PC-3 (cell line): ENCODE results near the gene CYB5R2. TPM values are rescaled to one million over a fixed set of nuclear protein-coding genes. Genes with fewer than 3 reads are reported as not detected.
"Not testable (repeated sequence)": the region's sequence is repeated elsewhere in the genome, so short reads cannot be mapped to it uniquely, and the experiment has no call there.

Experiments used
- ATAC-seq: fragments of 200-7000 bp; cut with Tn5 transposase; 2 replicates; pipeline ENCODE4 v1.9.1; 2020; ENCODE audit warnings: mild to moderate bottlenecking, moderate library complexity
- BruUV-seq: library from RNA; stranded (reverse); fragments of 400-500 nt; replicated peaks from 2 replicates; lab custom pipeline; 2021; lab: Mats Ljungman, UMichigan
- CTCF ChIA-PET: fragments of 300-600 bp; sonication (Branson Sonifier 250); formaldehyde crosslinking; loops from one replicate; lab custom pipeline; 2022; ENCODE audit warnings: antibody characterized with exemption; lab: Charles Lee
- POLR2A ChIA-PET: fragments of 300-600 bp; sonication (Branson Sonifier 250); formaldehyde crosslinking; loops from one replicate; lab custom pipeline; 2022; ENCODE audit warnings: antibody characterized with exemption; ENCODE audit not compliant: unreplicated experiment; lab: Charles Lee
- DNase-seq: peaks from one replicate; pipeline ENCODE4 v3.0.0-alpha.2; 2015
- H2AFZ ChIP-seq: fragments of 300-600 bp; sonication (generic); 2 replicates; pipeline ENCODE4 v1.6.0; 2016; ENCODE audit warnings: antibody characterized with exemption, low read length
- H3F3A ChIP-seq: fragments of 300-600 bp; sonication (generic); one replicate; pipeline ENCODE4 v1.6.0; 2017; ENCODE audit warnings: antibody characterized with exemption, low read length, control low read depth, mild to moderate bottlenecking; ENCODE audit not compliant: unreplicated experiment
- H3K27ac ChIP-seq: fragments of 300-600 bp; sonication (generic); 2 replicates; pipeline ENCODE4 v1.5.1; 2016; ENCODE audit warnings: mild to moderate bottlenecking, low read length
- H3K27me3 ChIP-seq: fragments of 300-600 bp; sonication (generic); 2 replicates; pipeline ENCODE4 v1.6.1; 2016; ENCODE audit warnings: low read length, mixed read lengths
- H3K36me3 ChIP-seq: fragments of 300-600 bp; sonication (generic); 2 replicates; pipeline ENCODE4 v1.6.1; 2016; ENCODE audit warnings: low read depth, mixed run types, low read length, mixed read lengths
- H3K4me1 ChIP-seq: fragments of 300-600 bp; sonication (generic); 2 replicates; pipeline ENCODE4 v1.5.1; 2016; ENCODE audit warnings: low read length; ENCODE audit not compliant: insufficient read depth
- H3K4me2 ChIP-seq: fragments of 300-600 bp; sonication (generic); 2 replicates; pipeline ENCODE4 v1.6.0; 2016; ENCODE audit warnings: low read length
- H3K4me3 ChIP-seq: fragments of 300-600 bp; sonication (generic); 2 replicates; pipeline ENCODE4 v1.5.1; 2016; ENCODE audit warnings: mild to moderate bottlenecking, low read length, mixed read lengths
- H3K79me2 ChIP-seq: fragments of 300-600 bp; sonication (generic); 2 replicates; pipeline ENCODE4 v1.6.1; 2017; ENCODE audit warnings: low read length, mixed read lengths
- H3K9ac ChIP-seq: fragments of 300-600 bp; sonication (generic); 2 replicates; pipeline ENCODE4 v1.6.0; 2016; ENCODE audit warnings: mild to moderate bottlenecking, low read length
- H3K9me2 ChIP-seq: fragments of 300-600 bp; sonication (generic); replicated peaks from 2 replicates; pipeline ENCODE4 v1.6.1; 2016; ENCODE audit warnings: mixed run types, low read length, mixed read lengths
- H3K9me3 ChIP-seq: fragments of 300-600 bp; sonication (generic); 2 replicates; pipeline ENCODE4 v1.6.1; 2016; ENCODE audit warnings: low read length, mixed read lengths
- H4K20me1 ChIP-seq: fragments of 300-600 bp; sonication (generic); 2 replicates; pipeline ENCODE4 v1.6.1; 2016; ENCODE audit warnings: low read length, mixed read lengths
- EZH2 ChIP-seq: fragments of 300-600 bp; sonication (generic); IDR thresholded peaks from one replicate; pipeline ENCODE4 v1.6.1; 2017; ENCODE audit warnings: antibody characterized with exemption, mild to moderate bottlenecking, low read length; ENCODE audit not compliant: unreplicated experiment
- EZH2phosphoT487 ChIP-seq: fragments of 300-600 bp; sonication (generic); IDR thresholded peaks from 2 replicates; pipeline ENCODE4 v1.6.1; 2018; ENCODE audit warnings: mild to moderate bottlenecking, antibody characterized with exemption, low read length, borderline replicate concordance
- intact Hi-C: fragments of 100-400 bp; cut with micrococcal nuclease; formaldehyde crosslinking; loops from 2 replicates; pipeline ENCODE4 v1.9.0; 2023
- total RNA-seq: library from RNA; depleted of rRNA; stranded (reverse); fragments of >200 nt; gene quantifications from 2 replicates; pipeline ENCODE4 v1.2.3, GENCODE V29; 2014
- TF ChIP-seq, protein P1 (sequence below): fragments of 300-600 bp; sonication (generic); conservative IDR thresholded peaks from 2 replicates; pipeline ENCODE4 v1.5.1; 2017; ENCODE audit warnings: antibody characterized with exemption, low read depth, mild to moderate bottlenecking, low read length

CYB5R2 gene
- total RNA-seq, 1 experiment from 2014 or later = 5.4 TPM

DNA sequence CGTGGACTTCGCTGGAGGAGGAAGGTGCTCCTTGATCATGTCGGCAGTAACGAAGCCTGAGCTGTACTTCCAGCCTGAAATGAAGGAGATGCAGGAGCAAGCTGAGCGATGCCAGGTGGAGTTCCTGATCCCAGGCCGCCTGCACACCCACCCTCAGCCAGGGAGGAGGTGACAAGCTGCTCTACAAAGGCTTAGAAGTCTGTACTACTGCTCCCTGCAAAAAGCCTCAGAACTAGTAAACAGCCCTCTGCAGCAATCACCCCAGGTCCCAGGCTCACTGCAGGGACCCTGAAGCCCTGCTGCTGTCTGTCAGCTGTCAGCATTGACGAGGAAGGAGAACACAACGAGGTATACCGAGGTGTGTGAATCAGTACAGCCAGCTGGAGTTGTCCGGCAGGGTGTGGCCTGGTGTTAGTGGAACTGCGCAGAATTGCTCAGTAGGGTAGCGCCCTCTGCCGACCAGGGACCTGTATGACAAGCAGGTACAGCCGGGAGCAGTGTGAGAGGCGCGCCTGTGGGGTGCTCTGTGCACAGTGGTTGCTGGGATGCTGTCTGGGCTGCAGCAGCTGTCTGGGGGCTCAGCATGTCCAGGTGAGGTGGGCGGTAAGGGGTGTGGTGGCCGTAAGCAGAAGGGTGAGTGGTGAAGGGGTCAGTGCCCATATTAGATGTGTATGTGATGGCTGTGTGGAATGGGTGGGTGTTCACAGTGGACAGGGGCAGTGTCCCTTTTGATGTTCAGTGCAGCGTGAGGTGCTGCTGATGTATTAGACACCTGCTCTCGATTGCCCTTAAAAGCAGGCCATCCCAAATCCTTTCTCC is 7.6 kb downstream of the CYB5R2 start:
- no TSS peak for BruUV-seq
- DNase-seq = peak; percentile 86
- H3K27ac ChIP-seq = no peak overlapping the region
- no peaks in the 10 kb centered on the region for H3K9me3 ChIP-seq
- H3K4me2 ChIP-seq = peak overlapping the region; percentile 52; the same call in 1 of the 2 replicates
- H2AFZ ChIP-seq = peak overlapping the region; percentile 40; the same call in 1 of the 2 replicates
- ChIA-PET POLR2A (no interaction called here), CTCF (interaction anchor here (0.6 kb wide), 2 partner anchors 94 to 567 kb away, joined by 3 to 4 read pairs; no protein-coding TSS in a partner anchor)
- no peaks in the 10 kb centered on the region for H3K9me2 ChIP-seq
- no peak for TF ChIP-seq EZH2
- TF ChIP-seq, protein P1, sequence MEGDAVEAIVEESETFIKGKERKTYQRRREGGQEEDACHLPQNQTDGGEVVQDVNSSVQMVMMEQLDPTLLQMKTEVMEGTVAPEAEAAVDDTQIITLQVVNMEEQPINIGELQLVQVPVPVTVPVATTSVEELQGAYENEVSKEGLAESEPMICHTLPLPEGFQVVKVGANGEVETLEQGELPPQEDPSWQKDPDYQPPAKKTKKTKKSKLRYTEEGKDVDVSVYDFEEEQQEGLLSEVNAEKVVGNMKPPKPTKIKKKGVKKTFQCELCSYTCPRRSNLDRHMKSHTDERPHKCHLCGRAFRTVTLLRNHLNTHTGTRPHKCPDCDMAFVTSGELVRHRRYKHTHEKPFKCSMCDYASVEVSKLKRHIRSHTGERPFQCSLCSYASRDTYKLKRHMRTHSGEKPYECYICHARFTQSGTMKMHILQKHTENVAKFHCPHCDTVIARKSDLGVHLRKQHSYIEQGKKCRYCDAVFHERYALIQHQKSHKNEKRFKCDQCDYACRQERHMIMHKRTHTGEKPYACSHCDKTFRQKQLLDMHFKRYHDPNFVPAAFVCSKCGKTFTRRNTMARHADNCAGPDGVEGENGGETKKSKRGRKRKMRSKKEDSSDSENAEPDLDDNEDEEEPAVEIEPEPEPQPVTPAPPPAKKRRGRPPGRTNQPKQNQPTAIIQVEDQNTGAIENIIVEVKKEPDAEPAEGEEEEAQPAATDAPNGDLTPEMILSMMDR = peak; percentile 83
- TF ChIP-seq EZH2phosphoT487 = no peak
- H3K27me3 ChIP-seq = no peaks in the 10 kb centered on the region
- intact Hi-C loops = loop anchor here (1.0 kb wide), 2 partner anchors 94 to 567 kb away; no protein-coding TSS in a partner anchor
- H3F3A ChIP-seq = no peaks in the 10 kb centered on the region
- ATAC-seq = peak; percentile 100
- H3K79me2 ChIP-seq = no peaks in the 10 kb centered on the region
- H3K36me3 ChIP-seq = no peaks in the 10 kb centered on the region
- H3K4me3 ChIP-seq = no peak overlapping the region
- H3K4me1 ChIP-seq = no peaks in the 10 kb centered on the region
- H3K9ac ChIP-seq = no peak overlapping the region
- no peaks in the 10 kb centered on the region for H4K20me1 ChIP-seq

DNA sequence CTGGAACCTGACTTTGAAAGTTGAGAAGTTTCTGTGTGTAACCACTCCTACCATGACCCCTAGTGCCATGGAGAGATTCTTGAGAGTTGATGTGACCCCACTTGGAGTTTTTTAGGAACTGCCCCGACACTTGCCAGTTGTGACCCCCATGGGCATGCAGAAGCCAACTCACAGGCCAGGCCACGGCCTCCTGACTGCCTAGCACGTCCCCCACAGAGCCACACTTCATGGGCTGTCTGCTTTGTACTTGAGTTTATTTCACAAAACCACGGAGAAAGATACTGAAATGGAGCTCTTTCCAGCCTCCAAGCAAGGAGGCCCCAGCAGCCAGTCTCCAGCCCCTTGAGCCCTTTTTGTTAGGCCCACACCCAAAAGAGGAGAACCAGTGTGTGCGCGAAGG is 8.4 kb downstream of the CYB5R2 start:
- POLR2A ChIA-PET = no interaction called here
- no peak overlapping the region for H3K27ac ChIP-seq
- ATAC-seq = no peak

DNA sequence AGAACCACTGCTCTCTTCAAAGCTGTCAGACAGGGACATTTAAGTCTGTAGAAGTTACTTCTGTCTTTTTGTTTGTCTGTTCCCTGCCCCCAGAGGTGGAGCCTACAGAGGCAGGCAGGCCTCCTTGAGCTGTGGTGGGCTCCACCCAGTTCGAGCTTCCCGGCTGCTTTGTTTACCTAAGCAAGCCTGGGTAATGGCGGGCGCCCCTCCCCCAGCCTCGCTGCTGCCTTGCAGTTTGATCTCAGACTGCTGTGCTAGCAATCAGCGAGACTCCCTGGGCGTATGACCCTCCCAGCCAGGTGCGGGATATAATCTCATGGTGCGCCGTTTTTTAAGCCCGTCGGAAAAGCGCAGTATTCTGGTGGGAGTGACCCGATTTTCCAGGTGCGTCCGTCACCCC is 9.8 kb downstream of the CYB5R2 start:
- POLR2A ChIA-PET, BruUV-seq, ATAC-seq: not testable (repeated sequence)

More for the DNA sequence above, 8.4 kb downstream of the CYB5R2 start:
- Histone ChIP-seq H3K27me3 (no peaks in the 10 kb centered on the region), H3F3A (no peaks in the 10 kb centered on the region), H3K9me3 (no peaks in the 10 kb centered on the region), H3K36me3 (no peaks in the 10 kb centered on the region), H2AFZ (no peak overlapping the region), H3K4me1 (no peaks in the 10 kb centered on the region), H3K79me2 (no peaks in the 10 kb centered on the region), H4K20me1 (no peaks in the 10 kb centered on the region), H3K4me2 (no peak overlapping the region), H3K4me3 (no peak overlapping the region), H3K9me2 (no peaks in the 10 kb centered on the region), H3K9ac (no peak overlapping the region)
- BruUV-seq = no TSS peak
- DNase-seq = no peak
- intact Hi-C loops = loop anchor here (1.0 kb wide), 2 partner anchors 94 to 567 kb away; no protein-coding TSS in a partner anchor
- CTCF ChIA-PET = interaction anchor here (0.6 kb wide), 1 partner anchor 91 kb away, joined by 3 read pairs; no protein-coding TSS in a partner anchor
- TF ChIP-seq EZH2phosphoT487 (no peak), EZH2 (no peak)
- TF ChIP-seq, protein P1 = no peak

More for the DNA sequence above, 9.8 kb downstream of the CYB5R2 start:
- H3F3A ChIP-seq, H3K9me3 ChIP-seq, H3K9ac ChIP-seq, CTCF ChIA-PET, H3K79me2 ChIP-seq, H3K36me3 ChIP-seq, H3K27ac ChIP-seq, H2AFZ ChIP-seq, H3K9me2 ChIP-seq, intact Hi-C loops, H4K20me1 ChIP-seq, H3K4me2 ChIP-seq, H3K27me3 ChIP-seq, H3K4me3 ChIP-seq, DNase-seq, H3K4me1 ChIP-seq: not testable (repeated sequence)
